Glutamatergic neuron (in vitro differentiated cells): ENCODE results near the gene SHF. TPM values are rescaled to one million over a fixed set of nuclear protein-coding genes. Genes with fewer than 3 reads are reported as not detected.

ENCODE experiments used
- DNase-seq: peaks from one replicate; pipeline ENCODE4 v3.0.0; 2022
- H3K27ac Mint-ChIP-seq: one replicate; pipeline ENCODE4 v1.8.0; 2020; ENCODE audit warnings: mild to moderate bottlenecking, mixed read lengths, inconsistent platforms; ENCODE audit not compliant: unreplicated experiment
- H3K27me3 Mint-ChIP-seq: one replicate; pipeline ENCODE4 v1.8.0; 2020; ENCODE audit warnings: mild to moderate bottlenecking, moderate library complexity, mixed read lengths, inconsistent platforms; ENCODE audit not compliant: unreplicated experiment
- H3K36me3 Mint-ChIP-seq: one replicate; pipeline ENCODE4 v1.8.0; 2020; ENCODE audit warnings: mild to moderate bottlenecking, mixed read lengths, inconsistent platforms; ENCODE audit not compliant: unreplicated experiment
- H3K4me1 Mint-ChIP-seq: one replicate; pipeline ENCODE4 v1.8.0; 2020; ENCODE audit warnings: mild to moderate bottlenecking, low read depth, mixed read lengths, inconsistent platforms; ENCODE audit not compliant: unreplicated experiment
- H3K4me3 Mint-ChIP-seq: one replicate; pipeline ENCODE4 v1.8.0; 2020; ENCODE audit warnings: mild to moderate bottlenecking, mixed read lengths, inconsistent platforms; ENCODE audit not compliant: unreplicated experiment
- H3K9me3 Mint-ChIP-seq: one replicate; pipeline ENCODE4 v1.8.0; 2020; ENCODE audit warnings: mild to moderate bottlenecking, moderate library complexity, mixed read lengths, inconsistent platforms; ENCODE audit not compliant: unreplicated experiment
- CTCF ChIP-seq: fragments of 200-600 bp; sonication (generic); IDR thresholded peaks from one replicate; pipeline ENCODE4 v1.5.0; 2021; ENCODE audit not compliant: partially characterized antibody, unreplicated experiment
- total RNA-seq: library from RNA; stranded (reverse); fragmentation: NEBNext Ultra II Directional; extraction: Animal tissue kit (Norgen Biotek cat#: 25700); gene quantifications from one replicate; pipeline ENCODE4 v1.2.1, GENCODE V29; 2021; ENCODE audit not compliant: unreplicated experiment

SHF gene
- total RNA-seq, 1 donor from 2014 or later = 309 TPM

GRCh38 chr15:45134682-45135604 is 52.8 kb downstream of the SHF start:
- peak; percentile 67 for DNase-seq
- peaks cover 30% of the 10 kb centered on the region for H3K27me3 Mint-ChIP-seq
- no peak overlapping the region for H3K27ac Mint-ChIP-seq
- no peak for TF ChIP-seq CTCF
- H3K4me1 Mint-ChIP-seq = peaks cover 2% of the 10 kb centered on the region
- H3K4me3 Mint-ChIP-seq = no peak overlapping the region
- peaks cover 5% of the 10 kb centered on the region for H3K9me3 Mint-ChIP-seq
- no peaks in the 10 kb centered on the region for H3K36me3 Mint-ChIP-seq

GRCh38 chr15:45134046-45134445 is 53.7 kb downstream of the SHF start:
- H3K4me3 Mint-ChIP-seq = no peak overlapping the region
- H3K9me3 Mint-ChIP-seq = peaks cover 5% of the 10 kb centered on the region
- H3K27me3 Mint-ChIP-seq = peaks cover 30% of the 10 kb centered on the region
- no peak overlapping the region for H3K27ac Mint-ChIP-seq
- H3K36me3 Mint-ChIP-seq = no peaks in the 10 kb centered on the region
- H3K4me1 Mint-ChIP-seq = peaks cover 2% of the 10 kb centered on the region
- TF ChIP-seq CTCF = no peak
- DNase-seq = no peak

- no peak for DNase-seq
- Mint-ChIP-seq H3K4me3 (peak overlapping the region; percentile 31), H3K4me1 (peaks cover 2% of the 10 kb centered on the region), H3K9me3 (peaks cover 5% of the 10 kb centered on the region), H3K27ac (no peak overlapping the region), H3K27me3 (peaks cover 32% of the 10 kb centered on the region), H3K36me3 (no peaks in the 10 kb centered on the region)
- TF ChIP-seq CTCF = no peak
These were observed 54.2 kb downstream of the SHF start for GRCh38 chr15:45133561-45133920.

- peaks cover 2% of the 10 kb centered on the region for H3K4me1 Mint-ChIP-seq
- DNase-seq = no peak
- peaks cover 30% of the 10 kb centered on the region for H3K27me3 Mint-ChIP-seq
- no peak overlapping the region for H3K4me3 Mint-ChIP-seq
- H3K36me3 Mint-ChIP-seq = no peaks in the 10 kb centered on the region
- no peak for TF ChIP-seq CTCF
- H3K27ac Mint-ChIP-seq = no peak overlapping the region
- peaks cover 5% of the 10 kb centered on the region for H3K9me3 Mint-ChIP-seq
These were observed 54.8 kb downstream of the SHF start for GRCh38 chr15:45132844-45133560.

GRCh38 chr15:45131510-45131909 is 56.3 kb downstream of the SHF start:
- Mint-ChIP-seq H3K9me3 (peaks cover 5% of the 10 kb centered on the region), H3K27me3 (peaks cover 36% of the 10 kb centered on the region), H3K27ac (no peak overlapping the region), H3K4me3 (no peak overlapping the region), H3K36me3 (no peaks in the 10 kb centered on the region), H3K4me1 (peaks cover 2% of the 10 kb centered on the region)
- no peak for TF ChIP-seq CTCF
- DNase-seq = no peak
